GM10248 (cell line): ENCODE data around the gene ARL6IP4.

Experiments
- CTCF ChIA-PET: fragments of 300-600 bp; sonication (Branson Sonifier 250); formaldehyde crosslinking; extraction: SDS; loops from one replicate; lab custom pipeline; 2021; ENCODE audit warnings: antibody characterized with exemption; lab: Yijun Ruan, JAX
- POLR2A ChIA-PET: fragments of 350-650 bp; sonication (Branson Sonifier 250); formaldehyde crosslinking; extraction: SDS; loops from one replicate; lab custom pipeline; 2020; ENCODE audit warnings: antibody characterized with exemption; lab: Yijun Ruan, JAX
- DNase-seq: peaks from one replicate; pipeline ENCODE4 v3.0.0; 2012; ENCODE audit errors: extremely low spot score
- TF ChIP-seq, protein P1 (sequence below): IDR thresholded peaks from 2 replicates; pipeline ENCODE4 v1.5.1; 2012; ENCODE audit warnings: mild to moderate bottlenecking, low read depth; ENCODE audit errors: extremely low read depth, missing control alignments, control extremely low read depth

ARL6IP4 gene

DNA sequence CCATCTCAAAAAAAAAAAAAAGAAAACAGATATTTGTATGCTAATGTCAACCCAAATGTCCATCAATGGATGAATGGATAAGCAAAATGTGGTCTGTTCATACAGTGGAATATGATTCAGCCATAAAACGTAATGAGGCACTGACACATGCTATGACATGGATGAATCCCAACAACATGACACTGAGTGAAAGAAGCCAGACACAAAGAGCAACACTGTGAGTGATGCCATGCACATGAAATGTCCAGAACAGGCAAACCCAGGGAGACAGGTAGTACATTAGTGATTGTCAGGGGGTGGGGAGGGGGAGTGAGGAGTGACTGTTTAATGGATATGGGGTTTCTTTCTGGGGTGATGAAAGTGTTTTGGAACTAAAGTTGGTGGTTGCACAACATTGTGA lies 50.2 kb downstream of the ARL6IP4 start:
- TF ChIP-seq, protein P1, sequence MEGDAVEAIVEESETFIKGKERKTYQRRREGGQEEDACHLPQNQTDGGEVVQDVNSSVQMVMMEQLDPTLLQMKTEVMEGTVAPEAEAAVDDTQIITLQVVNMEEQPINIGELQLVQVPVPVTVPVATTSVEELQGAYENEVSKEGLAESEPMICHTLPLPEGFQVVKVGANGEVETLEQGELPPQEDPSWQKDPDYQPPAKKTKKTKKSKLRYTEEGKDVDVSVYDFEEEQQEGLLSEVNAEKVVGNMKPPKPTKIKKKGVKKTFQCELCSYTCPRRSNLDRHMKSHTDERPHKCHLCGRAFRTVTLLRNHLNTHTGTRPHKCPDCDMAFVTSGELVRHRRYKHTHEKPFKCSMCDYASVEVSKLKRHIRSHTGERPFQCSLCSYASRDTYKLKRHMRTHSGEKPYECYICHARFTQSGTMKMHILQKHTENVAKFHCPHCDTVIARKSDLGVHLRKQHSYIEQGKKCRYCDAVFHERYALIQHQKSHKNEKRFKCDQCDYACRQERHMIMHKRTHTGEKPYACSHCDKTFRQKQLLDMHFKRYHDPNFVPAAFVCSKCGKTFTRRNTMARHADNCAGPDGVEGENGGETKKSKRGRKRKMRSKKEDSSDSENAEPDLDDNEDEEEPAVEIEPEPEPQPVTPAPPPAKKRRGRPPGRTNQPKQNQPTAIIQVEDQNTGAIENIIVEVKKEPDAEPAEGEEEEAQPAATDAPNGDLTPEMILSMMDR: no peak
- ChIA-PET CTCF (no interaction called here), POLR2A (no interaction called here)
- DNase-seq: no peak

DNA sequence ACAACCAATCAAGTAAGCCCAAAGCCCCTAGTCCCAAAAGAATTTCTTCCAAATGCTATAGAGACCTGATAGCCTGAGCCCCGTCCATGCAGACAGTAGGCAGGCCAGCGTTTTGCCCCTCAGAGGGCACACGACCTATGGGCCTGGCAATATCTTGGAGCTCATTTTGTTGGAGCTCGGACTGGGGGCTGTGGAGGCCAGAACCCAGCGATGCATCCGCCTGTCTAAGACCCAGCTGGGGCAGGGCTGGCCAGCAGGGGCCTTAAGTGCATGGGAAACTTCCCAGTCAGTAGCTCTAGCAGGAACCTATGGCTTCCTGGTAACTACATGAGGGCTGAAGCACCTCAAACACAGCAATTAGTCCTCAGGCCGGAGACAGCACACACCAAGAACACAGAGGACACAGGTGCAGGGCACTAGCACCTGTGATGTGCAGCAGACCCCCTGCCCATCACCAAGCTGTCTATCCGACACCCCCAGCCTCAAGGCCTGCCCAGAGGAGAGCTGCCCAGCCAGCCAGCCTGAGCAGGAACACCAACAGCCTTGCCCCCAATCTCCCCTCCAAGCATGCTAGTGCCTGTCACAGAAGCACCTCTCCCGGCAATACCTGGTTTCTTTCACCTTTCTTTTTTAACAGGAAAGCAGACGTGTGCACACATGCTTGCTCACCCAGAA lies 50.8 kb downstream of the ARL6IP4 start:
- ChIA-PET POLR2A (no interaction called here), CTCF (interaction anchor here (2.1 kb wide), 1 partner anchor 12 kb away, joined by 8 read pairs; no protein-coding TSS in a partner anchor)
- DNase-seq: no peak
- TF ChIP-seq, protein P1: no peak
